Mucosa of rectum (tissue), 2 donors: ENCODE results near the gene CDKL2.

Experiments
- H3K27ac ChIP-seq, 2 donors: one replicate each; pipeline ENCODE4 v1.7.0; 2013; ENCODE audit warnings: inconsistent platforms in 2 of 2, low read depth in 2 of 2, low read length in 2 of 2
- H3K27me3 ChIP-seq, 2 donors: one replicate each; pipeline ENCODE4 v1.7.0; 2013; ENCODE audit warnings: low read length in 2 of 2; ENCODE audit not compliant: control insufficient read depth in 2 of 2, insufficient read depth in 2 of 2
- H3K36me3 ChIP-seq, 2 donors: one replicate each; pipeline ENCODE4 v1.7.0; 2013; ENCODE audit warnings: low read length in 2 of 2; ENCODE audit not compliant: control insufficient read depth in 2 of 2, insufficient read depth in 2 of 2
- H3K4me1 ChIP-seq, 2 donors: one replicate each; pipeline ENCODE4 v1.7.0; 2013; ENCODE audit warnings: low read length in 2 of 2, mild to moderate bottlenecking in 1 of 2; ENCODE audit not compliant: control insufficient read depth in 2 of 2, insufficient read depth in 2 of 2
- H3K4me3 ChIP-seq, 2 donors: one replicate each; pipeline ENCODE4 v1.7.0; 2013; ENCODE audit warnings: low read length in 2 of 2
- H3K9ac ChIP-seq, 2 donors: one replicate each; pipeline ENCODE4 v1.7.0; 2013; ENCODE audit warnings: low read length in 2 of 2, low read depth in 1 of 2, mild to moderate bottlenecking in 1 of 2
- H3K9me3 ChIP-seq, 2 donors: one replicate each; pipeline ENCODE4 v1.7.0; 2013; ENCODE audit warnings: low read length in 2 of 2; ENCODE audit not compliant: control insufficient read depth in 2 of 2
- donor health status: healthy.
- donor health status: Normal muscosa, but diverticular disease.

CDKL2 gene

DNA sequence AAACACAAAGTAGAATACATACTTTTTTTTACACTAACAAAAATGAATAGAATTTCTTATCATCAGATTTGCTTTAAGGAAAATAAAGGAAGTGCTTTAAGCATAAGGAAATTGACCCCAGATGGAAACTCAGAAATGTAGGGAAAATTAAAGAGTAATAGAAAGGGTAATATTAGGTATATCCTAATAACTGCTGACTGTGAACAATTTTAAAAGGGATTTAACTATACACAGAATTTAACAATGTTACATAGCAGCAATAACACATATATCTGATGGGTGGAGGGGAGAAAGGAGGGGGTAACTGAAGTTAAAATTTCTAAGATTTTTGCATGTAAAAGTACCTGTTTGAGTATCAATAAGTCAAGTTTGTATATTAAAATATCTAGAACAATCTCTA is 8.6 kb downstream of the CDKL2 start:
- Histone ChIP-seq H3K4me1 (no peaks in the 10 kb centered on the region), H3K27ac (no peak overlapping the region), H3K27me3 (no peaks in the 10 kb centered on the region), H3K9me3 (no peaks in the 10 kb centered on the region), H3K4me3 (no peak overlapping the region), H3K36me3 (no peaks in the 10 kb centered on the region), H3K9ac (no peak overlapping the region)

DNA sequence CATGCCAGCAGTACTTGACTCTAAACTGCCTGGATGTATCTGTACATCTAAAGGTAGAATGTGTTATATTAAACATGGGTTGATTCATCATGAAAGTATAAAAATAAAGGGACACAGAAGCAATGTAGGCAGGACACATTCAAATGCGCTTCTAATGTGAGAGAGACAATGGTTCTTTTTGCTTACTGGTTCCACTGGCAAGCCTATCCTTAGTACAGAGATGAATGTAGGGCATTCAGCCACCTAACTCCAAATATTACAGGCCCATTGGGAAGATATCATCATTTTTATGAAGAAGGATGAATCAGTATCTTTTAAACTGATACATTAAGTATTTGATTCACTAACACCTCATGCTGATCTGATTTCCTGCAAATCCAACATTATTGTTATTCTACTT is 18.0 kb downstream of the CDKL2 start:
- no peak overlapping the region for H3K9ac ChIP-seq
- H3K4me1 ChIP-seq = no peaks in the 10 kb centered on the region
- no peak overlapping the region for H3K27ac ChIP-seq
- H3K4me3 ChIP-seq = no peak overlapping the region
- no peaks in the 10 kb centered on the region for H3K27me3 ChIP-seq
- H3K9me3 ChIP-seq = no peaks in the 10 kb centered on the region
- no peaks in the 10 kb centered on the region for H3K36me3 ChIP-seq

DNA sequence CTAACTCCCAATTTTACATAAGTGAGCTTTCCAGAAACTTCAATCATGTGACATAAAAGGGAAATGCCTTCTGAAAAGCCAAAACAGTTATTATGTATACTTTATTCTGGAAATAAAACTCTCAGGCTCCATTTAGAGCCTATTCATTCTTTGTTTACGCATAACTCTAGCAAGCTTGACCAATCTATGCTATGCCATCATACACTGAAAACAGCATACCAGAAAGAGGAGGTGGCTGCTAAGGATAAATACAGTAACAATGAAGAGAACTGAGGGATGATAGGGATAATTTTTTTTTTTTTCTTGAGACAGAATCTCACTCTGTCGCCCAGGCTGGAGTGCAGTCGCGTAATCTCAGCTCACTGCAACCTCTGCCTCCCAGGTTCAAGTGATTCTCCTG is 24.4 kb downstream of the CDKL2 start:
- H3K27me3 ChIP-seq = no peaks in the 10 kb centered on the region

DNA sequence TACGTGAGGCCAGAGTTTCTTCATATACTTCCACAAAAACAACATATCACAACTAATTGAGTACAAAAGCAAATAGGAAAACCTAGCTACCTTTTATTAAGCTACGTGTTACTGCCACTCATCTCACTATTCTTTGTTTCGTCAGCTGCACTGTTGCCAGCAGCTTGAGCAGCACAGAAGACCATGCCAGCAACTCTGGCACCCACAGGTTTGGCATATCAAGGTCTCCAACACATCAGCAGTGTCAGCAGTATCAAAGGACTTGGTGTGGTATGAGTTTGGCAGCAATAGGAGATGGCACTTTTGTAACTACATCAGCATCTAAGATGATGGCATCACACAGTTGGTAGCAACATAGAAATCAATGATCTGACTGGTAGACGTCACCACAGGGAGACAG is 30.7 kb downstream of the CDKL2 start:
- H3K9ac ChIP-seq = no peak overlapping the region
- H3K27ac ChIP-seq = no peak overlapping the region
- H3K4me3 ChIP-seq = no peak overlapping the region
- no peaks in the 10 kb centered on the region for H3K36me3 ChIP-seq
- H3K9me3 ChIP-seq = no peaks in the 10 kb centered on the region
- H3K27me3 ChIP-seq = no peaks in the 10 kb centered on the region
- no peaks in the 10 kb centered on the region for H3K4me1 ChIP-seq

More for the DNA sequence above, 24.4 kb downstream of the CDKL2 start:
- Histone ChIP-seq H3K9me3 (no peaks in the 10 kb centered on the region), H3K36me3 (no peaks in the 10 kb centered on the region), H3K27ac (no peak overlapping the region), H3K4me1 (no peaks in the 10 kb centered on the region), H3K9ac (no peak overlapping the region), H3K4me3 (no peak overlapping the region)

DNA sequence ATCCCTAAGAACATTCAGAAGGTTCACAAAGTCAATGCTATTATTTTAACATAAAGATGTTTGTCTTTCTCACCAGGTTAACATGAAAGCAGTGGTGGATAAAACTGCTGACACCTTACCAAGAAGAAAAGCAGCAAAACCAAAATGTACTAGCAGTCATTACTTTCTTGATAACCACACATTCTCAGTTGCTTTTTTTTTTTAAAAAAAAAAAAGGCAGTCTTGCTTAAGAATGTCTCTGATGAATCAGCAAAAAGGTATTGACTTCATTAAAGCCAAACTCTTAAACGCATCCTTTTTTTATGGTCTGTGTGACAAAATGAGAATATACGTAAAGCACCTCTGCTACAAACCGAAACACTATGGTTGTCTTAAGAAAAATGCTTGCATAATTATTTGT is 31.9 kb downstream of the CDKL2 start:
- Histone ChIP-seq H3K27ac (no peak overlapping the region), H3K9me3 (no peaks in the 10 kb centered on the region), H3K27me3 (no peaks in the 10 kb centered on the region), H3K36me3 (no peaks in the 10 kb centered on the region), H3K4me3 (no peak overlapping the region), H3K9ac (no peak overlapping the region), H3K4me1 (no peaks in the 10 kb centered on the region)

DNA sequence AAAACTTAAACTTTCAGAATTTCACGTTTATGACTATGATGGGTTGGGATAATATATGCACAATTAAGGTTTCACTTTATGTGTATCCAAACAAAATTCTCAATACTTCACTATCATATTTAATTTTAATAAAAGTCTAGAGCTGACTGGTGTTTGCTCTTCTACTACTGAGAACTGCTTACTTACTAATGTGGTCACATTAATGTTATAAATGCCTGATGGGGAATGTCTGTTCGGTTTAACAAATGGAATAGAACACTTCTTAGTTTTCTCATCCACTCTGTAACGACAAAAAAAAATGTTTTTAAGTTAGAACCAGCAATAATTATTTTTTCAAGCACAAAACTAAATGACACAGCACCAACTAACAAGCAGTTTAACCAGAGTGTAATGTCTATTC is 34.3 kb downstream of the CDKL2 start:
- Histone ChIP-seq H3K4me3 (no peak overlapping the region), H3K36me3 (no peaks in the 10 kb centered on the region), H3K9ac (no peak overlapping the region), H3K27ac (no peak overlapping the region), H3K4me1 (no peaks in the 10 kb centered on the region), H3K9me3 (no peaks in the 10 kb centered on the region), H3K27me3 (no peaks in the 10 kb centered on the region)

DNA sequence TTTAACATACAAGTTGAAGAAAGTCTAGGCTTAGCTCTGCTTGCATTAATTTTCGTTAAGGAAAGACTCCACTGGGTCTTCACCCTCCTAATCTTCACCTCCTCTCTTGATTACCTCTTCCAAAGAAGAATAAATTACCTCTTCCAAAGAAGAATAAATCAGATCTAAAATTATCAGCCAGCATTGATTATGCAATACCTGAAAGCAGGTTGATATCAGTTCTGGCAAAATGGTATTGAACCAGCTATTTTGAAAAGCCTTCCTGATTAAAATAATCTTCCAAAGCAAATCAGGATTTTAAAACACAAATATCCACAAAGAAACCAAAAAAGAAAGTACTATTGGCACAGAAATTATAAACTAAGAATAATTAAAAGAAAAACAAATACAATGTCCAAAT is 36.9 kb downstream of the CDKL2 start:
- Histone ChIP-seq H3K27ac (no peak overlapping the region), H3K27me3 (no peaks in the 10 kb centered on the region), H3K36me3 (no peaks in the 10 kb centered on the region), H3K9me3 (no peaks in the 10 kb centered on the region), H3K4me1 (no peaks in the 10 kb centered on the region), H3K4me3 (no peak overlapping the region), H3K9ac (no peak overlapping the region)

DNA sequence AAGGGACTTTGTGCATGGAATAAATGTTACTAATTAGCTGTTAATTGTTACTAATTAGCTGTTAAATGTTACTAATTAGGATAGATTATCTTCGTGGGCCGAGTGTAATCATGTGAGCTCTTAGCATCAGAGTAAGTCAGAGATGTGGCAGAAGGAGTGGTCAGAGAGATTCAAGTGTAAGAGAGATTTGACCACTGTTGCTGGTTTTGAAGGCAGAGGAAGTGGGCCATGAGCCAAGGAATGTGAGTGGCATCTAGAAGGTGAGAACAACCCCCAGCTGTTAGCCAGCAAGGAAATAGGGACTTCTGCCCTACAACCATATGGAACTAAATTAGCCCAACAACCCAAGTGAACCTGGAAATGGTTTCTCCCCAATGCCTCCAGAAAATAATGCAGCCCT is 46.3 kb downstream of the CDKL2 start:
- H3K36me3 ChIP-seq = no peaks in the 10 kb centered on the region
- H3K4me3 ChIP-seq = no peak overlapping the region
- no peaks in the 10 kb centered on the region for H3K9me3 ChIP-seq

DNA sequence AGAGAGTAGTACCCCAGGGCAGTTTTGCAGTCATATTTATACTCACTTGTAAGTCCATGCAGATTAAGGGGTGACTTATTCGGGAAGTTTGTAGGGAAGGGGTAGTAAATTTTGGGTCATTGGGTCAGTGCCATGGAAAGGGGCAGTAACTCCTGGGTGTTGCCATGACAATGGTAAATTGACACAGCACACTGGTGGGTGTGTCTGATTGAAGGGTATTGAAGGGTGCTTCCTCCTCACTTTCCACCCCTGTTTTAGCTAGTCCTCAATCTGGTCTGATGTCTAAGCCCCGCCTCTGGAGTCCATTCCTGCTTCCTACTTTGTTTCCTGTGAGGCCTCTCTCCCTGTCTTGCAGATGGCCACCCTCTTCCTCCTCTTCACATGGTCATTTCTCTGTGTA is 62.6 kb downstream of the CDKL2 start:
- Histone ChIP-seq H3K4me1 (no peaks in the 10 kb centered on the region), H3K27ac (no peak overlapping the region), H3K9ac (no peak overlapping the region), H3K36me3 (no peaks in the 10 kb centered on the region), H3K4me3 (no peak overlapping the region), H3K27me3 (no peaks in the 10 kb centered on the region), H3K9me3 (no peaks in the 10 kb centered on the region)

More for the DNA sequence above, 46.3 kb downstream of the CDKL2 start:
- H3K4me1 ChIP-seq = no peaks in the 10 kb centered on the region
- H3K27ac ChIP-seq = no peak overlapping the region
- H3K27me3 ChIP-seq = no peaks in the 10 kb centered on the region
- no peak overlapping the region for H3K9ac ChIP-seq

DNA sequence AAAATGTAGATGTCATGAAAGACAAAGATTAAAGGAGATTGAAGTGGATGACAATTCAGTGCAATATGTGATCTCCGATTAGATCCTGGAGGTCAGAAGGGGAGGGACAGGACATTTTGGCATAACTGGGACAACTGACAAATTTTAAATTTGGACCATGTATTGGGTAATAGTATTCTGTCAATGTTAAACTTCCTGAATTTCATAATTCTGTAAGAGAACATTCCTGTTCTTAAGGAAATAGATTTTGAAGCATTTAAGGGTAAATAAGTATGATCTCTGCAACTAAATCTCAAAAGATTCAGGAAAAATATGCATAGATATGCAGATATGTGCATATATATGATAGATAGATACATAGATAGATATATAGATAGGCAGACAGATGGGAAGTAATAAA is 63.4 kb downstream of the CDKL2 start:
- Histone ChIP-seq H3K36me3 (no peaks in the 10 kb centered on the region), H3K27ac (no peak overlapping the region), H3K27me3 (no peaks in the 10 kb centered on the region), H3K9ac (no peak overlapping the region), H3K4me3 (no peak overlapping the region), H3K9me3 (no peaks in the 10 kb centered on the region), H3K4me1 (no peaks in the 10 kb centered on the region)

DNA sequence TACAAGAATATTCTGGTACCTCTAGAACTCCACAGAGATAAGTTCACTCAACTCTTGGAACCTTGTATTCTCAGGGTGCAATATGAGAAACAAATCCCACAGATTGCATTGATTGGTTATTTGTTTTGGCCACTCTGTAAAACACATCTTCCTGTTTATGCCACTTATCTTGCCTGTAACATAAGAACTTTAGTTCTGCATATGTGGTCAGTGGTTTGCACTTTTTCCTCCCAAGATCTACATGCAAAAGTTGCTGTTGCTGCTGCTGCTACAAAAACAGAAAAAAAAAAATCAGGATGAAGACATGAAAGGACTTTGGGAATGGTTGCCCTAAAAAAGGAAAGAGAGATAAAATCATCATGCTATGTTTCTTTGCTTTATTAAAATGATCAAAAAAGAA is 64.8 kb downstream of the CDKL2 start:
- H3K4me1 ChIP-seq = no peaks in the 10 kb centered on the region
- no peaks in the 10 kb centered on the region for H3K27me3 ChIP-seq
- no peaks in the 10 kb centered on the region for H3K9me3 ChIP-seq
- H3K27ac ChIP-seq = no peak overlapping the region
- H3K4me3 ChIP-seq = no peak overlapping the region
- no peak overlapping the region for H3K9ac ChIP-seq
- no peaks in the 10 kb centered on the region for H3K36me3 ChIP-seq
